GM19438 (cell line): ENCODE data around the gene ATP2A1.
"Not testable (repeated sequence)": the region's sequence is repeated elsewhere in the genome, so short reads cannot be mapped to it uniquely, and the experiment has no call there.

Experiments
- ATAC-seq: cut with Tn5 transposase; IDR thresholded peaks from one replicate; pipeline ENCODE4 v1.9.1; 2021; ENCODE audit warnings: low read depth; ENCODE audit not compliant: unreplicated experiment

ATP2A1 gene

DNA sequence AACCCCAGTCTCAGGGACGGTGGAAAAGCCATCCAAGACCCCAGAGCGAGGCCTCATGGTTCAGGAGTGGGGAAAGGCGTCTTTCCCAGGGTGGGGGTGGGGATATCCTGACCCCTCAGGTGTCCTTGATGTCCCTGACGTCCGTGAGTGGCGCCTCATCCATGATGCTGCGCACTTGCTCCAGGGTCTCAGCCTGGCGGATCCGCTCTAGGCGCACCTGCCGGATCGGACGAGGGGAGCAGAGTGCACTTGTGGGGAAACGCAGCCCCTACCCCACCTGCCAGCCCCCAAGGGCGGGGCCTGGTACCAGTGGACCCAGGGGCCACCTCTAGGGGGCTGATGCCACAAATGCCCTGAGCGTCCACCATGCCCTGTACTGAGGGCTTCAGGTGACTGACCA is 26.5 kb downstream of the ATP2A1 start:
- ATAC-seq, result no peak

DNA sequence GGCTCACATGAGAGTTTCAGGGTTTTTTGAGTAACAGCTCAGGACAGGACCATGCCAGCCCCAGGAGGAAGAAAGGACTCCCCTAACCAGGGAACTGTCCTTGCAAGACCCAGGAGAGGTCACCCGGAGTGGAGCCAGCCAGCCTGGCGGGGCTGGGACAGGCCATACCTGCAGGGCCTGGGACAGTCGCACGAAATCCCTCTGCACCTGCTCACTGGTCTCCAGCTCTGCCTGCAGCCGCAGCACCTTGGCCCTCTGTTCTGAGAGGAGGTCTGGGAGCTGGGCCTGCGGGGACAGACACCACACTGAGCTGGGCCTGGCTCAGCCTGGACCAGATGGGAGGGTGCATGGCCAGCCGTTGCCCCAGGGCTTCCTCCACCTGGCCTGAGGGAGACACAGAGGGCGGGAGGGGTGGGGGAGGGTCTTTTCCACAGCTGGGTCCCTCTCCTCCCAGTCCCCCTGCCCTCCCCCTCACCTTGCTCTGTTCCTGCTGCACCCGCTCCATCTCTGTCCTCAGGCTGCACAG is 27.0 kb downstream of the ATP2A1 start:
- ATAC-seq, result no peak

DNA sequence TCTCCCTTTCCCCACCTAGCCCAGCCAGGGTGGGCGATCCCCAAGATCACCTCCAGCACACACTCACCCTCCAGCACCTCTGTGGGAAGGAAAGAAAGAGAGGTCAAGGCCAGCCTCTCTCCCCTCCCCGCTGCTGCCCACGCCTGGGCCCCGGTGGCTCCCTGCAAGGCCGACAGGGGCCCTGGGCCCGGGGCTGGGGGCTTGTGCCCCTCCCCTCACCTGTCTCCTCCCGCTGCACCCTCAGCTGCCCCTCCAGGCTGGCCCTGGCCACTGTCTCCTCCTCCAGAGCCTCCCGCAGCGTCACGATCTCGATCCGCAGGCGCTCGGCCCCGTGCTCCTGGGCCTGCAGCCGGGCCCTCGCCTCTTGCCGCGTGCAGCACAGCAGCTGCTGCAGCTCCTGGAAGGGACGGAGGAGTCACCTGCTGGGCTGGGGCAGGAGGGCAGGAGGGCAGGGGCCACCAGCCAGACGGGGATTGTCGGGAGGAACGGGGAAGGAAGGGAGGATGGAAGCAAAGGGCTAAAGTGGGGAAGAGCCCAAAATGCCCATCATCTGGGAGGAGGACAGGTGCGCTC is 27.6 kb downstream of the ATP2A1 start:
- no peak for ATAC-seq

DNA sequence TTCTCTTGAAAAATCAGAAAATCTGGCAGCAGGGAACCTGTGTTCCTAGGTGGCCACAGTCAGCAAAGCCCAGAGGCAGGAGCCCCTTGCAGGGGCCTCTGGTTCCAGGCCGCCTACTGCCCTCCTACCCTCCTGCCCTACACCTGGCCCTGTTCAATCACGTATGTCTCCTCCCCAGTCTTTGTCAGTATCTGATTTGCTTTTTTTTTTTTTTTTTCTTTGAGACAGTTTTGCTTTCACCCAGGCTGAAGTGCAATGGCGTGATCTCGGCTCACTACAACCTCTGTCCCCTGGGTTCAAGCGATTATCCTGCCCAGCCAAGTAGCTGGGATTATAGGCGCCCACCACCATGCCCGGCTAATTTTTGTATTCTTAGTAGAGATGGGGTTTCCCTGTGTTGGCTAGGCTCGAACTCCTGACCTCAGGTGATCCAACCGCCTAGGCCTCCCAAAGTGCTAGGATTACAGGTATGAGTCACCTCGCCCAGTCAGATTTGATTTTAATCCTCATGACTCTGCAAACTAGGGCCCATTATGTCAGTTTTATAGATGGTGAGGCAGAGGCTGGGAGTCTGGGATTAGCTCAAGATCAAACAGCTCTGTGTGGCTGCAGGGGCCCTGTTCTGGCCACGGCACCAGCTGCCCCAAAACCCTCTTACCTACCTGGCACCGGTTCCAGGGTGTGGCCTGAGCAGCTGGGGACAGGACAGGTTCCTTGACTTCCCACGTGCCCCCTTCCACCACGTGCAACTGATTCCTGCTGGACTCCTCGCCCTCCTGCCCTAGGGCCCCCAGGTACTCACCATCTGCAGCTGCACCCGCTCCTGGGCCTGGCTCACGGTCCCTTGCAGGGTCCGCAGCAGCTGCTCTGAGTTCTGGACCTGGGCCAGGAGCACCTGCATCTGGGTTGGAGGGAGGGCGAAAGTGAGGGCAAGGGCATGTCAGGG is 32.1 kb downstream of the ATP2A1 start:
- ATAC-seq, result no peak

DNA sequence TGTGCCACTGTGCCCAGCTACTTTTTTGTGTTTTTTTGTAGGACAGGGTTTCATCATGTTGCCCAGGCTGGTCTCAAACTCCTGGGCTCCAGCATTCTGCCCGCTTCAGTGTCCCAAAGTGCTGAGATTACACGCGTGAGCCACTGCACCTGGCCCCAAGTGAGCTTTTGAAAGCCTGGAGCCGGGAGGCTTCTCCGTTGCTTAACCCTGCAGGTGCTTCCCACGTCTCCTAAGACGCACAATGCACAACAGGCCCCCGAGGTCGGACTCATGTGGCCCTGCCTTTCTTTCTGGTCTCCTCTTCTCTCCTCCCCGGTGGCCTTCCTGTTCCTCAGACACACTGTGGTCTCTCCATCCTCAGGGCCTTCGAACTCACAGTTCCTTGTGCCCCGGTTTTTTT is 34.3 kb downstream of the ATP2A1 start:
- ATAC-seq, result no peak

DNA sequence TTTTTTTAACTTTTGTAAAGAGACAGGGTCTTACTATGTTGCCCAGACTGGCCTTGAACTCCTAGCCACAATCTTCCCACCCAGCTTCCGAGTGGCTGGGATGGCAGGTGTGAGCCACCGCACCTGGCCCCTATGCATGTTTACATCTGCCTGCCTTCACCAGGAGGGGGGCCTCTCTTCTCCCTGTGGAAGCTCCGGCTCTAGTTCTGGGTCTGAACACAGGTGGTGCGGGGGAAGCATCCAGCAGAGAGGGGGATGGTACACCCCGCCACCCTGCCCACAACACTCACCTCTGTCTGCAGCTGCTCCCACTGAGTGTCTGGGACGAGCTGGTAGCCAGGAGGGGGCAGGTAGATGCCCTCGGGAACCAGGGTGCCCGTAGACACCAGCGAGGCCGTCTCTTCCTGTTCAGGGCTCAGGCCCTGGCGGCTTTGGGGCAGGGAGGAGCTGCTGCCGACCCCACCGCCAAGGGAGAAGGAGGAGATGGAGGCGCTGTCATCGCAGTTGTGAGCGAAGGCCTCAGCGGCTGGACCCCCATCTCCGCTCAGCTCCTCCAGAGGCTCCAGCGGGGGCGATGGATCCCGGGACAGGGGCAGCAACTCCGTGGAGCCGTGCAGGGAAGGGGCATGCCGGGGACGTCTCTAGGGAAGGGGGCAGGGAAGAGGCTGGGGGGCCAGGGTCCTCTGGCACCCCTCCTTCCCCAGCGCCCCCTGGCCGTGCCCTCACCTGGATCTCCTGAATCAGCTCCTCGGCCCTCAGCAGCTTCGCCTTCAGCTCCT is 35.8 kb downstream of the ATP2A1 start:
- no peak for ATAC-seq

DNA sequence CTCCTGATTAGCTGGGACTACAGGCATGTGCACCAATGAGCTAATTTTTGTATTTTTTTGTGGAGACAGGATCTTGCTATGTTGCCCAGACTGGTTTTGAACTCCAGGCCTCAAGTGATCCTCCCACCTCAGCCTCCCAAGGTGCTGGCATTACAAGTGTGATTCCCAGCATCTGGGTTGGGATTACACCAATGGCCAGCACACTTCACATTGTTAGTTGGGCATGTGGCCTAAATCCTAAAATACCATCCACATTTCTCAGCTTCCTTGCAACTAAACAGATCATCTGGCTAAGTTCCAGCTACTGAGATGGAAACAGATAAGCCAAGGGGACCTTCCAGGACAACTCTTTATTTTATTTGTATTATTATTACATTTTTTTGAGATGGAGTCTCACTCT is 36.9 kb downstream of the ATP2A1 start:
- no peak for ATAC-seq

DNA sequence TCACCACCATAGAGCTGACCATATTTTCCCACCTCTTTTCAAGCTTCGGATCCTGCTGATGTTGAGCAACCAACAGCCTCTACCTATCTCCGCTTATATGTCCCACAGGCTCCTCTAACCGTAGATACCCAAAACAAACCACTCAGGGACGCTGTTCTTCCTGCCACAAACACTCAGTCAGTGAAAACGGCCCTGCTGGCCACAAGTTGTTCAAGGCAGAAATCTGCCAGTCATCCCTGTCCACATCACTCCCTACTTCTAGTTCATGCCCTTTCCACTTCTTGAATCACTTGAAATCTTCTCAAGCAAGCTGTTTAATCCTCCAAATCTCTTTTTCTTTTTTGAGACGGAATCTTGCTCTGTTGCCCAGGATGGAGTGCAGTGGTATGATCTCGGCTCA is 38.8 kb downstream of the ATP2A1 start:
- no peak for ATAC-seq

DNA sequence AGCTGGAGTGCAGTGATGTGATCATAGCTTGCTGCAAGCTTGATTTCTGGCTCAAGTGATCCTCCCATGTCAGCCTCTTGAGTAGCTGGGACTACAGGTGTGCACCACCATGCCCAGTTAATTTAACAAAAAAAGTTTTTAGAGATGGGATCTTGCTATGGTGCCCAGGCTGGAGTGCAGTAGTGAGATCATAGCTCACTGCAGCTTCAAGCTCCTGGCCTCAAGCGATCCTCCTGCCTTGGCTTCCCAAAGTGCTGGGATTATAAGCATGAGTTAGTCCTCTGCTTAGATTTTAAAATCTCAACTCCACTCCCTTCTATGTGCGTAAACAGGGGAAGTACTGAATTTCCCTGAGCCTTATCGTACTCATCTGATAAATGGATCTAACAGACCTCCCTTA is 40.4 kb downstream of the ATP2A1 start:
- ATAC-seq, result no peak

DNA sequence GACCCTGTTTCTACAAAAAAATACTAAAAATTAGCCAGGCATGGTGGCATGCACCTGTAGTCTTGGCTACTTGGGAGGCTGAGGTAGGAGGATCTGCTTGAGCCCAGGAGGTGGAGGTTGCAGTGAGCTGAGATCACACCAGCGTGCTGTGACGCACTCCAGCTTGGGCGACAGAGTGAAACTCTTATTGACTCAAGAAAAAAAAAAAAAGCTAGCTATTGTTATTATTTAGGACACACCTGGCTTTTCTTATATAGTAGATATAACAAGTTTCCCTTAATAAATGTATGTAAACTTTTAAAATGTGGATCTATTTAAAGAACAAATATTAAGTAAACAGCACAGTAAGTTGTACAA is 44.9 kb downstream of the ATP2A1 start:
- ATAC-seq, result no peak

DNA sequence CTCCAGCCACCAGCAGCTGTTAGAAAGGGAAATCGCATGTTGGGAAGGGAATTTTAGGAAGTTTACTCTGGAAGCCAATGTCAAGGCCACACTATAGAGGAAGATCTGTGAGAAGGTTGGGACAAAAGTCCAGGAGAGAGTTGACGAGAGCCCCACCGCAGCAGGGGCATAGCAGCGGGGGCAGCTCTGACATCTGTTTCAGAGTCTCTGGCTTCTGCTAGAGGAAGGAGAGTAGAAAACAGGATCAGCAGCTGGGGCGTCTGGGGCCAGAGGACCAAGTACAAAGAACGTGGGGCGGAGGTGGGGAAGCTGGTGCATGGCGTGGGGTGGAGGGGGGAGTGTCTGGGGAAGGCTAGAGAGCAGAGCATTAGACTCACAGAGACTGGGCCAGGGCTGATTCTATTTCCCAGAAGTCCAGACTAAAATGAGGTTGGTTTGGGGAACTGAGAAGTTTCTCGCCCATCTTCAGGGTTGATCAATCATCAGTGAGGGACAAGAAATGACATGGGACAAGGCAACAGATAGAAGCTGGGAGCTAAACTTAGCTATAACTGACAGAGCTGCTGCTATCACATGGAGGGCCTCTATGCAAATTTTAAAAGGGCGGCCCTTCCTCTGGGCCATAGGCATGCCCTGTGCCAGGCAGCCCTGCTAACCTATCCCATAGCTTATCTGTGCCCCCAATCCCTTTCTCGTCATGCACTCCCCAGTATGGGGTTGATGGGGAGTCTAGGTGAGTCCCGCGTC is 45.5 kb downstream of the ATP2A1 start:
- ATAC-seq, result peak; percentile 53

DNA sequence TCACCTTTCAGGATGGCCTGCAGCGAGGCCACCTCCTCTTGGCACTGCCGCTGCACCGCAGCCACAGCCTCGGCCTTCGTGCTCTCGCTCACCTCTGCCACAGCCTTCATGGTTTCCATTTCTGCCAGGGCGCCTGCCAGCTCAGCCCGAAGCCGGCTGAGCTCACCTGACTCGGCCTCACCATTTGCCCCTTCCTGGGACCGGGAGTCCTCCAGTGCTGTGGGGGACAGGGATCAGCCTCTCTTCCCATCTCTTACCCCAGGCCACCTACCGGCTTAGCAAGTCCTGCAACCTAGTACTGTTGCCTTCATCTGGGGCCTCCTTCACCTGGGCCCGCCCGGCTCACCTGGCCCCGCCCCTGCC is 46.1 kb downstream of the ATP2A1 start:
- ATAC-seq, result peak; percentile 26

DNA sequence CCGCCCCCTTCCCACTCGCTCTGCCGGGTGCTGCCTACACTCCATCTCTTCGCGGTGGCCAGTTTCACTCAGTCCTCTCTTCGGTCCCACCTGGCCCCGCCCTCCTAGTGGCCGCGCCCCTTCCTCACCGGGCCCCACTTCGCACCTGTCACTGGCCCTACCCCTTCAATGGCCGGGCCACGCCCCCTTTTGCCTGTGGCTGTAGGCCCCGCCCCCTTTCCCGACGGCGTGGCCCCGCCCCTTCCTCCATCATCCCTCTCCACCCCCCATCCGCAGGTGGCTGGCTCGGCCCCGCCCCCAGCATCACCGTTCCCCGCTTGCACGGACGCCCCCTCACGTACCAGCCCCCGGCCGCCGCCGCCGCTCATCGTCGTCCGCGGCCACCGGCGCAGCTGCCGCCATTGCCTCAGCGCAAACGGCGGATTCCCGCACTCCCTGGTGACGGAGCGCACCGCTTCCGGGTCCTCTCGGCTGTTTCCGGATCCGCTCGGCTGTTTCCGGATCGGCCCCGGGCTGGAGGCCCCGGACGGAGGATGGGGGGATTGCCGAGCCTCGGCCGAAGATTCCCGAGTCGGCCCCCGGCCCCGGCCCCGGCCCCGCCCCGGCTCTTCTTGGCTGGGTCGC is 46.6 kb downstream of the ATP2A1 start, which contains the start of gene RABEP2:
TSS of gene RABEP2 (minus strand) at position 477 of the 624 bp plus-strand sequence. CDS start at position 402, 75 bp downstream.
- ATAC-seq, result peak; percentile 48

DNA sequence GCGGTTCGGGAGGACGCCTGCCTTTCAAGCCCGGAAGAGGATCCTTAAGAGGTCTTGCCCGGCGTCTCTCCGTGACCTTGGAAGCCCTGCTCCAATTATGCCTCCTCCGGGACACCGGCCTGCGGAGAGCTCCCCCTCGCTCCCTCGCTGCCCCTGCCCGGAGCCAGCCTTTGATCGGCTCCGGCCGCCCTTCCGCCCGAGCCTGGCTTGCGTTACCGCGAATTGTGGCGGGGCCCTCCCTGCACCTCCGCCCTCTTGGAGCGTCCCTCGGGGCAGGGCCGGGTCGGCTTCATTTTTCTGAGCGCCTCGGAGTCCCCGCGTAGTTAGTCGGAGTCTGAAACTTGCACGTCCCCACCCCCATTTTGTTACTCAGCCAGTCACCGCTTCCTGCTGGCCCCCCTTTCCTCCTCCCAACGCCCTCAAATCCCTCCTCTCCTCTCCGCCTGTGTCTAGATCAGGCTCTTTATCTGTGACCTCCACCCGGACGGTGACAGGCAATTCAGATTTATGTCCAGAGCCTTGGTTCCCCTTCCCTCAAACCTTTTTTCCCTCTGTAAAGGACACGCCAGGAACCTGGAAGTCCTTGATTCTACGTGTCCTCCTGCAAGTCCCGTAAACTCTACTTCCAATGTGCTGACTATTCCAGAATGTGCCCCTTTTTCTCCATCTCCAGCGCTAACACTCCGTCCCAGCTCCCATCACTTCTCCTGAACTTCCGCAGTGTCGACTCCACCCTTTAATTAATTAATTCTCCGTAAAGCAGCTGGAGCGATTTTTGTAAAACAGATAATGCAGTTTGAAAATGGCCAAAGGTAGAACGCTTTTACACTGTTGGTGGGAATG is 47.3 kb downstream of the ATP2A1 start:
- ATAC-seq, result peak; percentile 30

DNA sequence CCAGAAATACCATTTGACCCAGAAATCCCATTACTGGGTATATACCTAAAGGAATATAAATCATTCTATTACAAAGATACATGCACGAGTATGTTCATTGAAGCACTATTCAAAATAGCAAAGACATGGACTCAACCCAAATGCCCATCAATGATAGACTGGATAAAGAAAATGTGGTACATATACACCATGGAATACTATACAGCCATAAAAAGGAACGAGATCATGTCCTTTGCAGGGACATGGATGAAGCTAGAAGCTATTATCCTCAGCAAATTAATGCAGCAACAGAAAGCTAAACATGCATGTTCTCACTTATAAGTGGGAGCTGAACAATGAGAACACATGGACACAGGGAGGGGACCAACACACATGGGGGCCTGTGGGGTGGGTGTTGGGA is 48.0 kb downstream of the ATP2A1 start:
- ATAC-seq, result not testable (repeated sequence)

DNA sequence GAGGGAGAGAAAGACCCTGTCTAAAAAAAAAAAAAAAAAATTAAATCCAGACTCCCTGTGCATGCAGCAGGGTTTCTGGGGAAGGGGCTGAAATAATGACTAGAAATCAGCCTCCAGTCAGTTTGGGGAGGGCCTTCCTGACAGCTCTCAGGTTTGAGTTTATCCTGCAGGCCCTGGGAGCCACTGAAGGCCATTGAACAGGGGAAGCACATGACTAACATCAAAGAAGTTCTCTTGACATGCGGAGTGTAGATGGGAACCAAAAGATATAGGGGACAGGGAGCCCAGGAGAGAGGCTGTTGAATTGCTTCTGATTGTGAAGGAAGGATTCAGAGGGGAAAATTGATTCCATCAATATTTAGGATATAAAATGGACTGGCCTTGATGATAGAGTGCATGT is 49.5 kb downstream of the ATP2A1 start:
- no peak for ATAC-seq

DNA sequence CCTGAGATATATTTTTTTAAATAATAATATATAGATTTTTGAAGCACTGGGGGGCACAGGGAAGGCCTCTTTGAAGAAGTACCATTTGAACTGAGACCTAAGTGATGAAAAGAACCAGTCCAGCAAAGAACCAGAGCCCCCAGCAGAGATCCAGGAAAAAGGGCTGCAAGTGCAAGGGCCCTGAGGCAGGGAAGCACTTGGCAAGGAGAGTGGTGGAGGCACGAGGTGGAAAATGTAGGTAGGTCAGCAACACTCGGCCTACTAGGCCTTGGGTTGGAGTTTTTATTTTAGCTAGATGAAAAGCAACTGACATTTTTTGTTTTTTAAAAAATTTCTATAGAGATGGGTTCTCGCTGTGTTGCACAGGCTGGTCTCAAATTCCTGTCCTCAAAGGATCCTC is 51.9 kb downstream of the ATP2A1 start:
- ATAC-seq, result no peak

DNA sequence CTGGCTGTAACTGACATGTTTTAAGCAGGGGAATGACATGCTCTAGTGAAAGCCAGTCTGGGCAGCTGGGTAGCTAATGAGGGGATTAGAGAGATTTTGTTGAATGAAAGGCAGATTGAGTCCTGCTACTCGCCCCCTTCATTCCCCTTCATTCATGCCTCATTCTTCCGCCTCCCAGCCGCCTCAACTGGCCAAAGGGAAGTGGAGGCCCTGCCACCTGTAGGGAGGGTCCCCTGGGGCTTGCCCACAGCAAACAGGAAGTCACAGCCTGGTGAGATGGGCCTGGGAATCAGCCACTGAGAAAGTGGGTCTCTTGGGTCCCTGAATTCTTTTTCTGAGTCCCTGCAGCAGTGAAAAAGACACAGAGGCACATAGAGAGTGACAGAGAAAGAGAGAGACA is 52.4 kb downstream of the ATP2A1 start:
- peak; percentile 44 for ATAC-seq

DNA sequence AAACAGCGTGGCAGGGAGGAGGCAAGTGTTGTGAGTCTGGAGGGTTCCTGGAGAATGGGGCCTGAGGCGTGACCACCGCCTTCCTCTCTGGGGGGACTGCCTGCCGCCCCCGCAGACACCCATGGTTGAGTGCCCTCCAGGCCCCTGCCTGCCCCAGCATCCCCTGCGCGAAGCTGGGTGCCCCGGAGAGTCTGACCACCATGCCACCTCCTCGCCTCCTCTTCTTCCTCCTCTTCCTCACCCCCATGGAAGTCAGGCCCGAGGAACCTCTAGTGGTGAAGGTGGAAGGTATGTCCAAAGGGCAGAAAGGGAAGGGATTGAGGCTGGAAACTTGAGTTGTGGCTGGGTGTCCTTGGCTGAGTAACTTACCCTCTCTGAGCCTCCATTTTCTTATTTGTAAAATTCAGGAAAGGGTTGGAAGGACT is 53.5 kb downstream of the ATP2A1 start, which contains the start of gene CD19:
TSS of gene CD19 (plus strand) at position 171 of the 425 bp plus-strand sequence. CDS start at position 201, 30 bp downstream.
- no peak for ATAC-seq
